GM23338 (cell line): ENCODE measurements around the gene RNF130. TPM values are rescaled to one million over a fixed set of nuclear protein-coding genes. Genes with fewer than 3 reads are reported as not detected.

ENCODE experiments used
- ATAC-seq: fragments of 200-7000 bp; cut with Tn5 transposase; 3 replicates; pipeline ENCODE4 v1.9.1; 2020
- DNase-seq: peaks from one replicate; pipeline ENCODE4 v3.0.0-alpha.2; 2015; ENCODE audit warnings: low spot score
- H2AFZ ChIP-seq: fragments of 200-600 bp; sonication (generic); 2 replicates; pipeline ENCODE4 v1.8.0; 2016; ENCODE audit warnings: antibody characterized with exemption, mild to moderate bottlenecking, moderate library complexity
- H3F3A ChIP-seq: fragments of 200-600 bp; sonication (generic); replicated peaks from 2 replicates; pipeline ENCODE4 v1.8.0; 2017; ENCODE audit warnings: antibody characterized with exemption, mixed run types, low read depth
- H3K27ac ChIP-seq: fragments of 200-600 bp; sonication (generic); 2 replicates; pipeline ENCODE4 v1.6.1; 2016; ENCODE audit warnings: low read depth
- H3K27me3 ChIP-seq: fragments of 200-600 bp; sonication (generic); 2 replicates; pipeline ENCODE4 v1.8.0; 2016; ENCODE audit warnings: mild to moderate bottlenecking, mixed run types, moderate library complexity; ENCODE audit not compliant: insufficient read depth
- H3K36me3 ChIP-seq: fragments of 200-600 bp; sonication (generic); 2 replicates; pipeline ENCODE4 v1.8.0; 2016; ENCODE audit warnings: mild to moderate bottlenecking; ENCODE audit not compliant: insufficient read depth
- H3K4me1 ChIP-seq: fragments of 200-600 bp; sonication (generic); 2 replicates; pipeline ENCODE4 v1.8.0; 2016; ENCODE audit warnings: mild to moderate bottlenecking, moderate library complexity; ENCODE audit not compliant: insufficient read depth
- H3K4me2 ChIP-seq: fragments of 200-600 bp; sonication (generic); 2 replicates; pipeline ENCODE4 v1.7.1; 2017; ENCODE audit warnings: mixed run types
- H3K4me3 ChIP-seq: fragments of 200-600 bp; sonication (generic); 2 replicates; pipeline ENCODE4 v1.6.1; 2016; ENCODE audit warnings: mixed run types
- H3K79me2 ChIP-seq: fragments of 200-600 bp; sonication (generic); replicated peaks from 2 replicates; pipeline ENCODE4 v1.8.0; 2017; ENCODE audit warnings: mild to moderate bottlenecking; ENCODE audit not compliant: insufficient read depth
- H3K9me2 ChIP-seq: fragments of 200-600 bp; sonication (generic); 2 replicates; pipeline ENCODE4 v1.8.0; 2017; ENCODE audit not compliant: insufficient read depth
- H4K20me1 ChIP-seq: fragments of 200-600 bp; sonication (generic); replicated peaks from 2 replicates; pipeline ENCODE4 v1.8.0; 2017; ENCODE audit warnings: mild to moderate bottlenecking; ENCODE audit not compliant: insufficient read depth
- H3K27ac Mint-ChIP-seq: 2 replicates; pipeline ENCODE4 v1.8.0; 2020; ENCODE audit warnings: inconsistent platforms, mild to moderate bottlenecking, moderate library complexity, mixed read lengths
- H3K27me3 Mint-ChIP-seq: 3 replicates; pipeline ENCODE4 v1.8.0; 2022; ENCODE audit warnings: low read depth, mild to moderate bottlenecking, moderate library complexity, mixed read lengths, inconsistent platforms; ENCODE audit not compliant: insufficient read depth, poor library complexity
- H3K36me3 Mint-ChIP-seq: 3 replicates; pipeline ENCODE4 v1.8.0; 2021; ENCODE audit warnings: low read depth, mild to moderate bottlenecking, inconsistent platforms, moderate library complexity, mixed read lengths
- H3K4me1 Mint-ChIP-seq: 3 replicates; pipeline ENCODE4 v1.8.0; 2020; ENCODE audit warnings: mild to moderate bottlenecking, inconsistent platforms, mixed read lengths
- H3K4me3 Mint-ChIP-seq: 3 replicates; pipeline ENCODE4 v1.8.0; 2021; ENCODE audit warnings: moderate library complexity, mild to moderate bottlenecking, inconsistent platforms, mixed read lengths
- H3K9me3 Mint-ChIP-seq: 3 replicates; pipeline ENCODE4 v1.8.0; 2020; ENCODE audit warnings: moderate library complexity, mild to moderate bottlenecking, inconsistent platforms, mixed read lengths
- CREB1 ChIP-seq: fragments of 250-450 bp; sonication (Bioruptor Pico); IDR thresholded peaks from 2 replicates; pipeline ENCODE4 v1.5.0; 2020; ENCODE audit warnings: low read depth, mild to moderate bottlenecking, moderate library complexity
- CTCF ChIP-seq, 2 experiments: fragments of 200-600 bp in 1 of 2; sonication (generic) in 1 of 2; conservative IDR thresholded peaks; 2 replicates each; pipeline versions ENCODE4 v1.5.1 to v1.6.1; 2016 to 2017; ENCODE audit warnings: antibody characterized with exemption in 2 of 2, low read depth in 2 of 2, mild to moderate bottlenecking in 2 of 2, moderate library complexity in 1 of 2
- ETS1 ChIP-seq: IDR thresholded peaks from 2 replicates; pipeline ENCODE4 v1.6.1; 2016; ENCODE audit warnings: antibody characterized with exemption
- EZH2 ChIP-seq: fragments of 200-600 bp; sonication (generic); IDR thresholded peaks from one replicate; pipeline ENCODE4 v1.8.0; 2017; ENCODE audit warnings: antibody characterized with exemption, mild to moderate bottlenecking, low read depth; ENCODE audit not compliant: unreplicated experiment
- EZH2phosphoT487 ChIP-seq: fragments of 200-600 bp; sonication (generic); IDR thresholded peaks from one replicate; pipeline ENCODE4 v1.8.1; 2018; ENCODE audit warnings: antibody characterized with exemption; ENCODE audit not compliant: unreplicated experiment
- JUNB ChIP-seq: IDR thresholded peaks from one replicate; pipeline ENCODE4 v1.6.1; 2016; ENCODE audit warnings: antibody characterized with exemption; ENCODE audit not compliant: unreplicated experiment
- NANOG ChIP-seq: IDR thresholded peaks from 2 replicates; pipeline ENCODE4 v1.6.1; 2016; ENCODE audit warnings: antibody characterized with exemption, borderline replicate concordance
- POLR2AphosphoS5 ChIP-seq: IDR thresholded peaks from 2 replicates; pipeline ENCODE4 v1.6.1; 2016; ENCODE audit warnings: antibody characterized with exemption, low read depth
- STAT1 ChIP-seq: IDR thresholded peaks from one replicate; pipeline ENCODE4 v1.6.1; 2016; ENCODE audit warnings: antibody characterized with exemption; ENCODE audit not compliant: unreplicated experiment
- ZNF114 ChIP-seq: fragments of 250-450 bp; sonication (Bioruptor Pico); IDR thresholded peaks from 2 replicates; pipeline ENCODE4 v1.5.0; 2020; ENCODE audit warnings: mild to moderate bottlenecking, moderate library complexity
- ZNF331 ChIP-seq: fragments of 250-450 bp; sonication (Bioruptor Pico); IDR thresholded peaks from 2 replicates; pipeline ENCODE4 v1.5.0; 2020; ENCODE audit warnings: low read depth, mild to moderate bottlenecking, moderate library complexity
- ZNF462 ChIP-seq: fragments of 250-450 bp; sonication (Bioruptor Pico); IDR thresholded peaks from 2 replicates; pipeline ENCODE4 v1.5.0; 2020; ENCODE audit warnings: mild to moderate bottlenecking, moderate library complexity
- polyA plus RNA-seq: library from polyadenylated mRNA; unstranded; fragments of >200 nt; fragmentation: Nextera tagmentation; extraction: Ambion mirVana; gene quantifications from 2 replicates; pipeline ENCODE4 v1.2.1, GENCODE V29; 2016
- total RNA-seq: library from RNA; depleted of rRNA; stranded (reverse); fragments of >200 nt; shearing (Covaris generic); gene quantifications from 2 replicates; pipeline ENCODE4 v1.2.3, GENCODE V29; 2014

Gene RNF130
- total and polyA plus RNA-seq, 2 experiments from 2014 or later: 60.1 to 97.3 TPM

GRCh38 chr5:180075703-180076102 is 4.1 kb upstream of the RNF130 start (continued):
- TF ChIP-seq ZNF462 (CRISPR knock-in tag) (no peak), EZH2 (no peak), ETS1 (no peak), NANOG (no peak), CTCF (conservative IDR thresholded peaks at IDR 0.05; ENCODE audit: low read depth in 2 of 2) (no peak), EZH2phosphoT487 (no peak)

GRCh38 chr5:180074462-180074861 is 2.9 kb upstream of the RNF130 start:
- Histone ChIP-seq H3K36me3 (no peaks in the 10 kb centered on the region; the same call in 1 of the 2 replicates), H2AFZ (no peak overlapping the region), H3K9me2 (no peaks in the 10 kb centered on the region), H3K27ac (no peak overlapping the region), H3K4me2 (no peak overlapping the region), H3F3A (no peaks in the 10 kb centered on the region), H3K4me1 (peaks cover 11% of the 10 kb centered on the region), H3K27me3 (peaks cover 35% of the 10 kb centered on the region), H4K20me1 (0 out of 2 replicates have a peak, but pooled peaks cover 5% of the 10 kb centered on the region), H3K79me2 (peaks cover 17% of the 10 kb centered on the region), H3K4me3 (no peak overlapping the region)
- Mint-ChIP-seq H3K4me3 (no peak overlapping the region), H3K27me3 (peaks cover 35% of the 10 kb centered on the region), H3K27ac (no peak overlapping the region), H3K9me3 (peaks cover 41% of the 10 kb centered on the region), H3K4me1 (peaks cover 13% of the 10 kb centered on the region), H3K36me3 (peaks cover 31% of the 10 kb centered on the region)
- ATAC-seq (no peak), DNase-seq (no peak)
- TF ChIP-seq CREB1 (CRISPR knock-in tag) (no peak), JUNB (no peak), CTCF (conservative IDR thresholded peaks at IDR 0.05; ENCODE audit: low read depth in 2 of 2) (no peak), STAT1 (no peak), EZH2phosphoT487 (no peak), NANOG (no peak), ZNF331 (CRISPR knock-in tag) (no peak), ZNF114 (CRISPR knock-in tag) (no peak), POLR2AphosphoS5 (no peak), EZH2 (no peak)
